NCI-H1694 treated with DMSO at 0.1 percent for 48 hours (cell line): ENCODE data around the gene NKX2-3.

ENCODE experiments used
- DNase-seq: peaks from one replicate; lab custom pipeline; 2025; lab: John Stamatoyannopoulos, UW

Gene NKX2-3

GRCh38 chr10:99526861-99527504, 5.8 kb upstream of the NKX2-3 start:
- DNase-seq = no peak

DNA sequence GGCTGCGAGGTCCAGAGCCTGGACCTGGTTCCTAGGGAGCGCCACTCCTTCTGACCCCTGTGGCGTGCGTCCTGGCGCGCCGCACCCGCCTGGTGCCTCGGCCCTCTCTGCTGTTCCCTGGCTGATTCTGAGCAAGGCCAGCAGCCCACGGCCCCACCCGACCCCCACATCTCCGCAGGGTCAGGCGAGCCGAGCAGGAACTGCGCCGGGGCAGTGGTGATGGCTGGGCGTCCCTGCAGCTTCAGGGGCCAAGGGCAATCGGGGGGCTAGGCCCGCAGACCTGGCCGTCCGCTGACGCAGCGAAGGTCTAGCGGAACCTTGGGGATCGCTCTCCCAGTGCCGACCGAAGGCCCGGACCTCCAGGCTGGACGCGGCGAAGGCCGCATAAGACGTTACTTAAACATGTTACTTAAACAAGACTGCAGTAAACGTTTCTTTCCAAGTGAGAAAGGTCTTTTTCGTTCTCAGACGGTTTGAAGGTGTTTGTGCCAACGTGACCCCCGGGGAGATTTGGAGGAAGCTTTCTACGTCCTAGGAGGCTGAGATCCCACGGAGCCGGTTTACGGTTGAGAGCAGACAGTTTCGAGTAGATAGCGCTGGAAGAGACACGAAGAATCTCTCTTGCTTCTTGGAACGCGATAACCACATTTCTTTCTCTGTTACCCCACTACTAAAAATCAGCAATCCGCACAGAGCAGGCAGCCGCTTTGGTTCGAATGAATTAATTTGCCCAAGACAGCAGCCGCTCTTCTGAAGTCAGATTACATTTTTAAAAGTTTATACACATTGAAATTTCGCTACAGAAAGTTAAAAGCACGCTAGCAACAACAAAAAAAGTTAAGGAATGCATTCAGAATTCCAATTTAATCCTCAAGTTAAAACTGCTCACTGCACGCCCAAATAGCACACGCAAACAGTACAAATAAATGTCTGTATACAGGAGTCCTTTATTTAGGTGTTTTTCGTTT, 4.9 kb upstream of the NKX2-3 start:
- DNase-seq = no peak

DNA sequence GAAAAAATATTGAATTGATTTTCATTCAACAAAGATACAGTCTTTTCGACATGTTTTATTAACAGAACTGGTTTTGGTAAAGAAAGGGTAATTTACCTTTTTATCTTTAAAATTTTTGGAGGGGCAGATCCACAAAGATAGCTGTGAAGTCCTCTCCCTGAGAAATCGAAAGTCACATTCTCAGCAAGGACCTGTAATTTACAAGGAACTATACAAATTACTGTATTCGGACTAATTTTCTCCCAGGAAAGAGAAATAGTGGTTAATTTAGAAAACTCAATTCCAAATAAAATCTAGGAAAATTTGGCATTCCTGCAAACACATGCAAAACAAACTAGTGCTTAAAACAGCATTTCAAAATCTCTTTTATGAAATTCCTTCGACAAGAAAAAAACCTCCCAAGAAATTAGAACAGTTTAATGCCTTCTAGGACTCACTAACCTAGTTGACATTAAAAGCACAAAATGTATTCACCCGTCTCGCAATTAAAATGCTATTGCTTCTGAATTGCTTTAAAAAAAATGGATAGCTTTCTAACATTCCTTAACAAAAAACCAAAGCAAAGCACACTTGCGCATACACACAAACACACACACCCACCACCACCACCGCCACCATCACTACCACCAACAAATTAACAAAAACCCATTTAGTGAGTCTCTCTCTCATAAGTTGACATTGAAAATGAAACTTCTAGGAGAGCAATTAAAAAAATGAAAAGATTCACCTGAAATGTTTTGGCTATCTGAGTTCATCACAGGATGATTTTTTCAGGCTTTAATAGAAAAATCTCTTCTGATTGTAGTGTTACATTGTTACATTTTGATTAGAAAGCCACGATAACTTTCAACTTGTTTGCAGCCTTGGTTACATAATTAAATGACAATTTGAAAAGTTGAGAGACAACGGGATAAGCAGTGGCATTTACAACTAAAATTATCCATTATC, 4.0 kb upstream of the NKX2-3 start:
- no peak for DNase-seq

DNA sequence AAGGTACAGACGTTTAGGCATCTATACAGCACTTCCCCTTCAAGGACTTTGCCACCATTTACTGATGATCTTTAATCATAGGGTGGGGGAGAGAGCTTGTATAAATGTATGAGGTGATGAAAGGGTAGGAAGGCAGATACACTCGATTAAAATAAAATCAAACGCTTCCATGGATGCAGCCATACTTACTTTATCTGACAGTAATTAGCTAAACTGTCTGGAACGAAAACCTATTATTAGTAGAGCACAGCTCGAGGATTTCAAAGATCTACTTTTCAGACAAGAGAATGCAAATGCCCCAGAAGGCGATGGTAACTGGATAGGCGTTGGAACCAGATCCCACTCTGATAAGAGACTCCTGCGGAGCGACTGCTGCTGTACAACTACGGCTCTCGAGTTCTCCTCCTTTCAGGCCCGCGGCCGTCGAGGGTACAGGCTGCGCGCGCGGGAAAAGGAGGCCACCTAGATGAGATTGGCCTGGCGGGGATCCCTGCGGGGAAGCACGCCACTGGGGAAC, 3.1 kb upstream of the NKX2-3 start:
- no peak for DNase-seq

DNA sequence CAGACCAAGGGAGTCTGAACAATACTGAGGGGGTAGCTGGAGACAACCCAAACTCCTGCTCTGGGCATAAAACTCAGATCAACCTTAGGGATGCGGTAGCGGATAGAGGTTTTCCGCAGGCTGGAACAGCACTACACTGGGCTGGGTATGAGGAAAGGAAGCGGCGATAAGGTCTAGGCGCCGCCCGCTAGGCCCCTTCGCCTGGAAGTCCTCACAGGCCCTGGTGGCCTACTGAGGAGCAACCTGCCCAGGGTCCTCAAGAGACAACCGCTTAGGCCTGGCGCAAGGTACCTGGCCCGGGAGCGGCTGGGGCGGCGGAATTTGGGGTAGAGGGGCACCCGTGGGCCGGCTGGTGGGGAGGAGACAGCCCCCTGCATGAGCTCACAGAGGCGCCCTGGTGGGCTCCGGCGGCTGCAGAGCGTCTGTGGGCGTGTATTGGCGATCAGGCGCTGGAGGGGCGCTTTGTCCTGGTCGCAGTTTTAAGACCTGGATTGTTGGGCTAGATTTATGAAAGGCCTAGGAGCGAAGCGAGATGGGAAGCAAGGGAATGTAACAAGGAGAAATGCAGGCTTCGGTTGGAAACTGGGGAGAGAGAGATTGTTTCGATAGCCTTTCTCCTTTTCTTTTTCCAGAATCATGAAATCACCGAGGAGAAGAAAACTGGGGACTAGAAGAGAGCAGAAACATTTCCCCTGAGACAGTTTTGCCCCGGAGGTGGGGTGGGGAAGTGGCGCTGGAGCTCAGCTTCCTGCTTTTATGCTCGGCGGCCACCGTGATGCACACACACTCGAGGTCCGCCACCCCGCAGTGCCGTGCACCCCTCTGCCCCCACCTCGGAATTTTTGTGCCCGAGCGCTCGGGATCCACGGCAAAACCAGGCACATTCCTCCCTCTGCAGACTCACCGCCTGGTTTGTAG, 2.4 kb upstream of the NKX2-3 start:
- DNase-seq = no peak

- no peak for DNase-seq
Measured at GRCh38 chr10:99531026-99531695, 1.6 kb upstream of the NKX2-3 start.

- DNase-seq = no peak
Measured at GRCh38 chr10:99531696-99532593, 797 bp upstream of the NKX2-3 start.

GRCh38 chr10:99533496-99534449, 1.0 kb downstream of the NKX2-3 start:
- DNase-seq = no peak

DNA sequence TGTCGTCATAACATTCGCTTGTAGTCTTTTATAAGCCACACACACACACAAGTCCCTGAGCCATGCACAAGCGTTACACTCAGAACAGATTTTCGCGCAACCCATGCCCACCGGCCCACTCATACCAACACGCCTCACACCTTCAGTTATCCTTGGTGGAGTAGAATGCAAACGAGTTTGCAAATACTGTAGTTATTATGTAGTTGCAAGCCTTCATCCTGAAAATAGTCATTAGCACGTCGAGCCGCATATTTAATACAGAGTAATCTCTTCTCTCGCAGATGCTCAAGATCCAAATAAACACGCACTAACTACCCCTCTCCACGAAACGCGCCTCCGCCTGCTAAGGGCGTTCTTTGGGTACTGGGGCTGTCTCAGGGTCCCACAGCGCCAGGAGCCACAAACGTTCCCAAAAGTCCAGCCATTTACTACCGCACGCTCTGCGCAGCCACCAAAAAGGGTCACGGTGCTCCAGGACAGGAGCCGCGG, 1.8 kb downstream of the NKX2-3 start:
- DNase-seq = no peak

- DNase-seq = no peak
Measured at GRCh38 chr10:99534939-99535763, 2.4 kb downstream of the NKX2-3 start.

GRCh38 chr10:99535764-99536337, 3.1 kb downstream of the NKX2-3 start:
- DNase-seq = no peak

DNA sequence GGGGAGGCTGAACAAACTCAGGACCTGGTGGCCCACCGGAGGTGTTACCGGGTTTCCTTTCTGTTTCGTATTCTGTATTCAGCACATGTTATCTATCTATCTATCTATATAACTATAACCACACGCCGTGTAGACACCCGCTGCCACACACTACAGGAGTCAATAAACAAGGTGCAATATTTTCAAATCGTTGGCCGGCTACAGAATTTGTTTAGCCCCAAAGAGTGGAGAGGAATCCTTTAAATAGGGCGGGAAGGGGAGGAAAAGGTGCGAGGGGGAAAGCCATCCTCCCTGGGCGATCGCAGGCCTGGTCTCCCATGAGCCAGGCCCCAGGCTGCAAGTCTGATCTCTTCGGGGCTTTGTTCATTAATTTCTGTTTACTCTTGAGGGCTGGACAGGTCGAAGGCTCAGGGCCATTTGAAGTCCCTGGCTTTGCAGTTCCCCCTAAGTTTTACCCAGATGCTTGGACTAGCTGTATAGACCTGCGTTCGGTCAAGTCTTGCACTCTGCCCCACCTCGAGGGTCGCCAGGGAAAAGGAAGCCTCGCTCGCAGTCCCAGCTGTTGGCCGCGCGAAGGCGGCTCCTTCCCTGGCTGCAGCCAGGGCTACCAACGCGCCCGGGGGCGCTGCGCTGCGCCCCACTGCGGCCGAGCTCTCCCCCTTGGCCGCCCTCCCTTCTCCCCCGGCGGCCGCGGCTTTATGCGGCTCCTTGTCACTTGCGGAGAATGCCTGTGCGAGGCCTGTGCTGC, 3.8 kb downstream of the NKX2-3 start:
- DNase-seq = no peak

DNA sequence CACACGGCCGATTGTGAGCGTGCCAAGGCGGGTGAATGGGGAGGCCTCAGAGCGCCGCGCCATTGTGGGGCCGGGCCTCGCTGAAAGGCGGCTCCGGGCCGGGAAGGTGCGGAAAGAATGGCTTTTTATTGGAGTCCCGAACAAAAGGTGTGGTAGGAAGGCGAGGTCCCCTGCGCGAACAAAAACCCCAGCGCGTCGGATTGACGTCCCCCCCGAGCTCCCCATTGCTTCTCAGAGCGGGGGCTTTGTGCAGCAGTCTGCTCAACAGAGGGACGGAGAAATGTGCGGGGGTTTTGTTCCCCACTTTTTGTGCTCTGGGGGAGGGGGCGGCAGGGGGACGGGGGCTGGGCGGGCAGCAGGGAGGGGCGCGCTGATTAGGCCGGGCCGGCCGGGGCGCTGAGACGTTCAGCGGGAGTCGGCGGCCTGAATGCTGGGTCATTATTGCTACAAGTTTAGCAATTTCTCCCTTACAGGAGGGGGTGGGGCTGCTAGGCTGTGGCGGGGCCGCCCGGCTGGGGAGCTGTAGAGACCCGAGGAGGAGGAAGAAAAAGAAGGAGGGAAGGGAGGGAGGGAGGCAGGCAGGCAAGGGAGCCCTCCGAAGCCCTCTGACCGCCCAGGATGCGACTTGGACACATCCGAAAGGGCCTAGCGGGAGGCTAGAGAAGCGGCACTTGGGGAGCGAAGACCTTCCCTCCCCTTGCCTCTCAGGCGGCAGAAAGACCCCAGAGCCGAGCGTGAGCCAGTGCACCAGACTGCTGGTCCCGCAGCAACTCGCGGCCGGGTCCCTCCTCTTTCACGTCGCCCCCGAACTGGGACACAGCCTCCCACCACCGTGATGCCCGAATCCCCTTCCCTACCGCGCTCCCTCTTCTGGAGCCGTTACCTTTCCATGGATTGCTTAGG, 4.6 kb downstream of the NKX2-3 start:
- DNase-seq = no peak

DNA sequence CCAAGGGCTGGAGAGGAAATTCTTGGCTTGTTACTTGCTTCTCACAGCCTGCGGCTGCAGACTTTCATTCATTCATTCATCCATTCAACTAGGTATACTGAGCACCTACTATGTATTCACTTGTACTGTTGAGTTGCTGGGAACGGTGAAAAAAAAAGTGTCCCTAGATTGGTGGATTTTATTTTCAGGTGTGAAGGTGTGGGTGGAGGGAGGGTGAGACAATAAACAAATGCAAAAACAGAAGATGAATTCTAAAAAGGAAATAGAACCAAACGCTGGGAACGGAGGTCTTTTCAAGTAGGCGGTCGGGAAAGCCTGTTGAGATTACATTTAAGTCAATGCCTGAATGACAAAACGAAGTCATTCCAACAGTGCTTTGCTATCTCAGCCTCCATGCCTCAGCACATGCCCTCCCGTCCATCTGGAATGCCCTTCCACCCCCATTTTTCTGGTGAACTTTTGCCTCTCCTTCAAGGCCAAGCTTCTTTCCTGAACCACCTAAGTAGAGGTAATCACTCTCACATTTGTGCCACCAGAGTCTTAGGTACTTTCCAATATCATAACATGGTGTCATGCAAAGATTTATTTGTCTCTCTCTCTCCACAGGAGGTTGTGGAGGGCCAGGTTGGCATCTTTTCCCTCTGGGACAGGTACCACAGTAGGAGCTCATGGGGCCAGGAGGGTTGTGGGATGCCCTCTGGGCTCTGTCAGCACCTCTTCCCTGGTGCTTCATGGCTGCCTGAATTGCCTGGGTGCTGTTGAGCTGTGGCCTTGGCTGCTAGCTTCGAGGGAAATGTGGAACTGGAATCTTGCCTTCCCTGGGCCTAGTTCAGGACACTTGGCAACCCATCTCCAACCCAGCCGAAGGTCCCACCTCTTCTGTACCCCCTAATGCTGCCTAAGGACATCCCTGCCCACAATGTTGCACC, 5.5 kb downstream of the NKX2-3 start:
- no peak for DNase-seq
